ENCODE measurements around the gene ANKRD26.

- TF ChIP-seq CTCF (IDR thresholded peaks at IDR 0.05) (no peak), POLR2A (IDR thresholded peaks at IDR 0.05) (no peak)
Observed at GRCh38 chr10:27138277-27138676, 38.0 kb upstream of the ANKRD26 start.

Measured in testis (tissue), 2 donors.